Panc1 (cell line): ENCODE results near the gene ANAPC5. TPM values are rescaled to one million over a fixed set of nuclear protein-coding genes. Genes with fewer than 3 reads are reported as not detected.

Experiments used
- ATAC-seq: fragments of 200-7000 bp; cut with Tn5 transposase; 2 replicates; pipeline ENCODE4 v1.9.1; 2020; ENCODE audit warnings: mild to moderate bottlenecking, moderate library complexity
- BruUV-seq: library from RNA; stranded (reverse); fragments of 400-500 nt; replicated peaks from 2 replicates; lab custom pipeline; 2021; lab: Mats Ljungman, UMichigan
- CTCF ChIA-PET: fragments of 300-600 bp; sonication (Branson Sonifier 250); formaldehyde crosslinking; loops from one replicate; lab custom pipeline; 2022; ENCODE audit warnings: antibody characterized with exemption; lab: Charles Lee
- POLR2A ChIA-PET: fragments of 300-600 bp; sonication (Branson Sonifier 250); formaldehyde crosslinking; loops from one replicate; lab custom pipeline; 2022; ENCODE audit warnings: antibody characterized with exemption; lab: Charles Lee
- DNase-seq: peaks from one replicate; pipeline ENCODE4 v3.0.0-alpha.2; 2010; ENCODE audit warnings: low read depth, low spot score
- H3K27ac ChIP-seq: 2 replicates; pipeline ENCODE4 v1.5.1; 2011; ENCODE audit warnings: mild to moderate bottlenecking, low read length, inconsistent platforms
- H3K27me3 ChIP-seq: fragments of 200-500 bp; sonication (Bioruptor generic); 2 replicates; pipeline ENCODE4 v1.6.0; 2014; ENCODE audit warnings: low read length, inconsistent platforms; ENCODE audit not compliant: control insufficient read depth, insufficient read depth
- H3K36me3 ChIP-seq: fragments of 200-500 bp; sonication (Bioruptor generic); 2 replicates; pipeline ENCODE4 v1.5.1; 2014; ENCODE audit warnings: inconsistent platforms, mild to moderate bottlenecking, low read length, moderate library complexity; ENCODE audit not compliant: control insufficient read depth, insufficient read depth
- H3K4me1 ChIP-seq: 2 replicates; pipeline ENCODE4 v1.5.1; 2011; ENCODE audit warnings: inconsistent platforms, mild to moderate bottlenecking, low read length, moderate library complexity; ENCODE audit not compliant: control insufficient read depth, insufficient read depth
- H3K4me3 ChIP-seq, 2 experiments: 2 replicates each; pipeline ENCODE4 v1.5.1; 2011 to 2012; ENCODE audit warnings: low read depth in 2 of 2, low read length in 2 of 2, mild to moderate bottlenecking in 2 of 2, inconsistent platforms in 1 of 2, moderate library complexity in 1 of 2
- H3K9me3 ChIP-seq: fragments of 200-500 bp; sonication (Bioruptor generic); 2 replicates; pipeline ENCODE4 v1.5.1; 2014; ENCODE audit warnings: low read depth, mild to moderate bottlenecking, inconsistent platforms, low read length, moderate library complexity; ENCODE audit not compliant: control insufficient read depth, insufficient read depth
- CTCF ChIP-seq: fragments of 450-650 bp; IDR thresholded peaks from 2 replicates; pipeline ENCODE4 v1.5.1; 2017; ENCODE audit warnings: mild to moderate bottlenecking
- POLR2AphosphoS5 ChIP-seq: IDR thresholded peaks from 2 replicates; pipeline ENCODE4 v1.6.1; 2012; ENCODE audit warnings: mild to moderate bottlenecking, low read depth, low read length, moderate library complexity
- REST ChIP-seq, 2 experiments: IDR thresholded peaks; 2 replicates each; pipeline ENCODE4 v1.6.1; 2011 to 2012; ENCODE audit warnings: low read depth in 2 of 2, control low read depth in 1 of 2, low read length in 1 of 2, mild to moderate bottlenecking in 1 of 2, moderate library complexity in 1 of 2; ENCODE audit not compliant: insufficient read depth in 1 of 2
- SIN3A ChIP-seq: IDR thresholded peaks from 2 replicates; pipeline ENCODE4 v1.6.1; 2012; ENCODE audit warnings: low read depth, mild to moderate bottlenecking, low read length, moderate library complexity, borderline replicate concordance; ENCODE audit not compliant: insufficient read depth
- TCF7L2 ChIP-seq: IDR thresholded peaks from 2 replicates; pipeline ENCODE4 v1.6.1; 2011; ENCODE audit warnings: mild to moderate bottlenecking, low read depth, low read length, inconsistent platforms
- in situ Hi-C: cut with HindIII; loops from 2 replicates; pipeline ENCODE4 v1.10.0; 2016; ENCODE audit warnings: low sequenced_read_pairs, low pct_unique_long_range_greater_than_20kb
- intact Hi-C: fragments of 100-400 bp; cut with micrococcal nuclease; formaldehyde crosslinking; loops from one replicate; pipeline ENCODE4 v1.10.0; 2022; ENCODE audit not compliant: unreplicated experiment
- total RNA-seq: library from RNA; stranded (reverse); gene quantifications from one replicate; pipeline ENCODE4 v1.2.1, GENCODE V29; 2021; ENCODE audit not compliant: unreplicated experiment

Gene ANAPC5
- total RNA-seq, 1 experiment from 2014 or later: 101 TPM

- intact Hi-C loops (no loop called here), in situ Hi-C loops (no loop called here)
- ATAC-seq (no peak), DNase-seq (no peak)
- TF ChIP-seq REST (IDR thresholded peaks at IDR 0.05; ENCODE audit: insufficient read depth in 1 of 2, low read depth in 2 of 2, low read length in 1 of 2): no peak
- TF ChIP-seq SIN3A: no peak
- TF ChIP-seq POLR2AphosphoS5: no peak
- no peak for TF ChIP-seq TCF7L2
- TF ChIP-seq CTCF: no peak
- ChIA-PET POLR2A (no interaction called here), CTCF (interaction anchor here (0.5 kb wide), 1 partner anchor 47 kb away, joined by 5 read pairs; no protein-coding TSS in a partner anchor)
- Histone ChIP-seq H3K9me3 (no peaks in the 10 kb centered on the region), H3K4me3 (no peak overlapping the region), H3K27me3 (no peaks in the 10 kb centered on the region), H3K4me1 (no peaks in the 10 kb centered on the region), H3K27ac (no peak overlapping the region), H3K36me3 (peaks cover 7% of the 10 kb centered on the region)
- BruUV-seq: no TSS peak
Observed at GRCh38 chr12:121323908-121324307, 28.3 kb downstream of the ANAPC5 start.

GRCh38 chr12:121318121-121318520 lies 34.1 kb downstream of the ANAPC5 start:
- in situ Hi-C loops (no loop called here), intact Hi-C loops (no loop called here)
- no peaks in the 10 kb centered on the region for H3K4me1 ChIP-seq
- no peak overlapping the region for H3K27ac ChIP-seq
- H3K4me3 ChIP-seq: no peak overlapping the region
- TF ChIP-seq TCF7L2 (no peak), SIN3A (no peak), POLR2AphosphoS5 (no peak), CTCF (no peak), REST (IDR thresholded peaks at IDR 0.05; ENCODE audit: insufficient read depth in 1 of 2, low read depth in 2 of 2, low read length in 1 of 2) (no peak)
- POLR2A ChIA-PET: no interaction called here
- no peak for ATAC-seq
- BruUV-seq: no TSS peak
- H3K27me3 ChIP-seq: no peaks in the 10 kb centered on the region
- peaks cover 3% of the 10 kb centered on the region; the same call in 1 of the 2 replicates for H3K36me3 ChIP-seq
- no peaks in the 10 kb centered on the region for H3K9me3 ChIP-seq
- CTCF ChIA-PET: no interaction called here
- DNase-seq: no peak
